ENCODE results near the gene CNTN4. TPM values are rescaled to one million over a fixed set of nuclear protein-coding genes. Genes with fewer than 3 reads are reported as not detected.

CNTN4 gene
- total RNA-seq, 1 experiment from 2014 or later, result 1.6 TPM

GRCh38 chr3:2714834-2715233, 616.2 kb downstream of the CNTN4 start:
- H3K27ac ChIP-seq (ENCODE audit: insufficient read length, low read depth, low read length), result no peak overlapping the region
- H3K4me1 ChIP-seq (ENCODE audit: insufficient read depth, low read length), result no peaks in the 10 kb centered on the region
- H4K91ac ChIP-seq (ENCODE audit: insufficient read length, low read depth, low read length), result no peak overlapping the region
- no peak overlapping the region for H3K56ac ChIP-seq (ENCODE audit: insufficient read length, low read depth, low read length)
- no peak overlapping the region for H3T11ph ChIP-seq (ENCODE audit: low read length)
- no peaks in the 10 kb centered on the region; a peak in 1 of 4 replicates for H3K4me1 Mint-ChIP-seq
- H3K79me2 ChIP-seq (ENCODE audit: insufficient read depth, low read length), result no peaks in the 10 kb centered on the region
- H4K8ac ChIP-seq (replicated peaks; ENCODE audit: insufficient read length, low read depth, low read length), result no peak overlapping the region
- H3K4me2 ChIP-seq (ENCODE audit: insufficient read depth, insufficient read length, low read length), result no peak overlapping the region
- no peak overlapping the region for H3K23ac ChIP-seq (ENCODE audit: insufficient read length, low read depth, low read length)
- H2AFZ ChIP-seq (ENCODE audit: low read length), result no peak overlapping the region
- H3K14ac ChIP-seq (ENCODE audit: insufficient read depth, low read length), result no peak overlapping the region
- no peak overlapping the region for H2BK120ac ChIP-seq (ENCODE audit: low read depth, low read length, poor library complexity, severe bottlenecking)
- no peak overlapping the region for H3K18ac ChIP-seq (ENCODE audit: insufficient read length, low read depth, low read length)
- no peak overlapping the region for H3K4me3 Mint-ChIP-seq
- no peak overlapping the region for H2BK15ac ChIP-seq (ENCODE audit: low read depth, low read length)
- no peak overlapping the region for H2AK5ac ChIP-seq (ENCODE audit: insufficient read length, low read length)
- no peak overlapping the region for H2BK20ac ChIP-seq (ENCODE audit: low read depth, low read length, poor library complexity, severe bottlenecking)
- H3K27me3 Mint-ChIP-seq (ENCODE audit: low read depth), result no peaks in the 10 kb centered on the region; the same call in 1 of the 2 replicates
- no peak overlapping the region for H3K9ac ChIP-seq (ENCODE audit: extremely low read depth, insufficient read length, low read length)
- no peaks in the 10 kb centered on the region for H3K27me3 ChIP-seq (ENCODE audit: insufficient read depth, low read length)
- no peak overlapping the region for H4K5ac ChIP-seq (ENCODE audit: insufficient read length, low read depth, low read length)
- no peak for TF ChIP-seq CTCF (conservative IDR thresholded peaks at IDR 0.05)
- H4K20me1 ChIP-seq (ENCODE audit: control insufficient read depth, insufficient read depth, insufficient read length), result no peaks in the 10 kb centered on the region
- H3K79me1 ChIP-seq (ENCODE audit: insufficient read depth, low read depth, low read length, poor library complexity, severe bottlenecking), result no peaks in the 10 kb centered on the region
- no peak overlapping the region for H3K4ac ChIP-seq (ENCODE audit: low read depth, low read length)
- no peaks in the 10 kb centered on the region; a peak in 1 of 7 replicates for H3K36me3 Mint-ChIP-seq (ENCODE audit: insufficient read depth in 1 of 3, low read depth in 3 of 3)
- H3K9me3 ChIP-seq (ENCODE audit: control insufficient read depth, low read depth, low read length), result no peaks in the 10 kb centered on the region
- H3K27ac Mint-ChIP-seq, result no peak overlapping the region
- H2BK12ac ChIP-seq (ENCODE audit: insufficient read length, low read depth, low read length), result no peak overlapping the region
- no peaks in the 10 kb centered on the region for H3K9me3 Mint-ChIP-seq
- no peaks in the 10 kb centered on the region for H3K23me2 ChIP-seq (ENCODE audit: insufficient read length, low read depth, low read length, poor library complexity, severe bottlenecking)
- no peak for DNase-seq
- no CpG with 5 or more reads among the region's 5 CpGs for WGBS (ENCODE audit: extremely low coverage, insufficient read length, low lambda C conversion rate)
- H2BK5ac ChIP-seq (ENCODE audit: insufficient read length, low read length), result no peak overlapping the region

Data from H9 (cell line).